GM12878 (cell line): ENCODE measurements around the gene AGO4. TPM values are rescaled to one million over a fixed set of nuclear protein-coding genes. Genes with fewer than 3 reads are reported as not detected.

ENCODE experiments used
- ATAC-seq: fragments of 200-7000 bp; cut with Tn5 transposase; 3 replicates; pipeline ENCODE4 v1.9.1; 2020; ENCODE audit warnings: mild to moderate bottlenecking, moderate library complexity
- BruUV-seq: library from RNA; stranded (reverse); fragments of 400-500 nt; replicated peaks from 2 replicates; lab custom pipeline; 2021; lab: Mats Ljungman, UMichigan
- CTCF ChIA-PET: fragments of 300-600 bp; sonication (Branson Sonifier 250); formaldehyde crosslinking; extraction: SDS; loops from one replicate; lab custom pipeline; 2021; ENCODE audit warnings: inconsistent platforms; lab: Yijun Ruan, JAX
- POLR2A ChIA-PET: fragments of 350-600 bp; formaldehyde crosslinking; extraction: SDS; loops from one replicate; lab custom pipeline; 2021; ENCODE audit warnings: inconsistent platforms; lab: Charles Lee
- RAD21 ChIA-PET: fragments of 300-600 bp; sonication (Branson Sonifier 250); formaldehyde crosslinking; loops from one replicate; lab custom pipeline; 2023; ENCODE audit warnings: antibody characterized with exemption; ENCODE audit not compliant: unreplicated experiment; lab: Charles Lee
- SMC1A ChIA-PET: fragments of 300-600 bp; sonication (Branson Sonifier 250); formaldehyde crosslinking; loops from one replicate; lab custom pipeline; 2023; ENCODE audit not compliant: unreplicated experiment, uncharacterized antibody; lab: Charles Lee
- DNase-seq: peaks from one replicate; pipeline ENCODE4 v3.0.0-alpha.2; 2011; ENCODE audit warnings: low read depth, low spot score
- FAIRE-seq: peaks from 3 replicates; lab custom pipeline; 2011; peaks lifted over from hg19 to GRCh38; lab: Jason Lieb, UNC
- H2AFZ ChIP-seq: 2 replicates; pipeline ENCODE4 v1.6.0; 2011; ENCODE audit warnings: low read depth, low read length, control low read depth; ENCODE audit not compliant: control insufficient read depth
- H3K27ac ChIP-seq: 2 replicates; pipeline ENCODE4 v1.5.1; 2011; ENCODE audit warnings: control low read depth; ENCODE audit not compliant: control insufficient read depth, insufficient read depth
- H3K27me3 ChIP-seq, 2 experiments: replicated peaks in 1 of 2; 2 replicates each; pipeline versions ENCODE4 v1.6.0 to v1.6.1; 2011; ENCODE audit warnings: low read length in 1 of 2; ENCODE audit not compliant: control insufficient read depth in 2 of 2, insufficient read depth in 2 of 2
- H3K36me3 ChIP-seq, 2 experiments: 2 replicates each; pipeline ENCODE4 v1.5.1; 2011; ENCODE audit warnings: low read length in 1 of 2; ENCODE audit not compliant: control insufficient read depth in 2 of 2, insufficient read depth in 2 of 2
- H3K4me1 ChIP-seq: 2 replicates; pipeline ENCODE4 v1.6.1; 2011; ENCODE audit warnings: mild to moderate bottlenecking, low read length, moderate library complexity, mixed read lengths; ENCODE audit not compliant: control insufficient read depth, insufficient read depth
- H3K4me2 ChIP-seq: 2 replicates; pipeline ENCODE4 v1.6.0; 2011; ENCODE audit warnings: control low read depth; ENCODE audit not compliant: control insufficient read depth, insufficient read depth
- H3K4me3 ChIP-seq: fragments of 200-600 bp; sonication (generic); 2 replicates; pipeline ENCODE4 v1.5.1; 2016
- H3K79me2 ChIP-seq: 2 replicates; pipeline ENCODE4 v1.6.0; 2011; ENCODE audit warnings: low read length; ENCODE audit not compliant: control insufficient read depth, insufficient read depth
- H3K9ac ChIP-seq: 2 replicates; pipeline ENCODE4 v1.8.0; 2011; ENCODE audit warnings: low read length, control low read depth, mixed read lengths; ENCODE audit not compliant: control insufficient read depth, insufficient read depth
- H3K9me3 ChIP-seq: replicated peaks from 3 replicates; pipeline ENCODE4 v1.5.1; 2011; ENCODE audit warnings: mild to moderate bottlenecking, low read length; ENCODE audit not compliant: control insufficient read depth, insufficient read depth
- H4K20me1 ChIP-seq: 2 replicates; pipeline ENCODE4 v1.6.0; 2011; ENCODE audit not compliant: control insufficient read depth, insufficient read depth
- CTCF ChIP-seq, 3 experiments: IDR thresholded peaks in 2 of 3; conservative IDR thresholded peaks in 1 of 3; 2 replicates each; pipeline ENCODE4 v1.5.1; 2011; ENCODE audit warnings: low read depth in 3 of 3, low read length in 3 of 3, mild to moderate bottlenecking in 3 of 3, control low read depth in 2 of 3, moderate library complexity in 2 of 3, inconsistent platforms in 1 of 3, mixed read lengths in 1 of 3; ENCODE audit not compliant: control insufficient read depth in 2 of 3, insufficient read depth in 1 of 3; ENCODE audit errors: extremely low read depth in 1 of 3
- HSF1 ChIP-seq: fragments of 150-350 bp; IDR thresholded peaks from 2 replicates; pipeline ENCODE4 v1.6.1; 2014; ENCODE audit warnings: mild to moderate bottlenecking, low read depth, low read length
- RAD21 ChIP-seq: IDR thresholded peaks from 2 replicates; pipeline ENCODE4 v1.6.1; 2011; ENCODE audit warnings: mild to moderate bottlenecking, low read depth, low read length, moderate library complexity; ENCODE audit not compliant: insufficient read depth
- RB1 ChIP-seq: fragments of 450-650 bp; formaldehyde crosslinking; IDR thresholded peaks from 2 replicates; pipeline ENCODE4 v1.6.1; 2017; ENCODE audit warnings: mild to moderate bottlenecking, borderline replicate concordance
- in situ Hi-C: fragments of 300-500 bp; cut with MboI; formaldehyde crosslinking; loops from 9 replicates; pipeline ENCODE4 v1.14.3; 2018; ENCODE audit warnings: mixed read lengths
- intact Hi-C: fragments of 100-400 bp; cut with micrococcal nuclease; formaldehyde crosslinking; loops from one replicate; pipeline ENCODE4 v1.14.2; 2022; ENCODE audit not compliant: unreplicated experiment
- polyA plus RNA-seq, 11 experiments: library from polyadenylated mRNA; depleted of rRNA in 4 of 11; unstranded in 6 of 11; stranded (reverse) in 5 of 11; fragments of >200 nt; fragmentation: Nextera tagmentation in 4 of 11; fragmentation: Illumina TruSeq in 1 of 11; extraction: Ambion mirVana in 4 of 11; extraction: Trizol in 1 of 11; gene quantifications; 1 replicate in 1 of 11; 2 replicates in 10 of 11; pipeline versions ENCODE4 v1.2.1 to v1.2.3, GENCODE V29; 2011 to 2016; ENCODE audit warnings: inconsistent platforms in 2 of 11, missing spikeins in 2 of 11, low read depth in 1 of 11
- total RNA-seq, 4 experiments: library from RNA; depleted of rRNA in 3 of 4; stranded (reverse); fragments of >200 nt in 3 of 4; fragmentation: Illumina TruSeq in 1 of 4; extraction: Trizol in 1 of 4; gene quantifications; 2 replicates each; pipeline versions ENCODE4 v1.2.1 to v1.2.3, GENCODE V29; 2013 to 2021

The AGO4 gene
- total and polyA plus RNA-seq, 10 of the 15 experiments (the other 5 are each of a cell fraction or from before 2014, with no cell fraction given): 1.2 to 7.9 (median 3.2) TPM

GRCh38 chr1:35899941-35900340 is 92.1 kb downstream of the AGO4 start:
- H3K27me3 ChIP-seq: no peaks in the 10 kb centered on the region
- H3K36me3 ChIP-seq: peaks cover 4 to 9% of the 10 kb centered on the region in 2 experiments
- H3K4me1 ChIP-seq: no peaks in the 10 kb centered on the region
- ATAC-seq (peak; percentile 30; the same call in 1 of the 3 replicates), FAIRE-seq (no peak), DNase-seq (no peak)
- no peak overlapping the region for H3K9ac ChIP-seq
- no TSS peak for BruUV-seq
- in situ Hi-C loops: no loop called here
- H3K4me2 ChIP-seq: no peak overlapping the region
- ChIA-PET POLR2A (no interaction called here), RAD21 (no interaction called here), SMC1A (no interaction called here), CTCF (interaction anchor here (1.1 kb wide), 2 partner anchors 18 to 187 kb away, joined by 3 read pairs; no protein-coding TSS in a partner anchor)
- no peak overlapping the region for H2AFZ ChIP-seq
- intact Hi-C loops: no loop called here
- no peaks in the 10 kb centered on the region for H3K79me2 ChIP-seq
- peak in 2 of 3 experiments; percentile 29; a peak in 2 of 6 replicates for TF ChIP-seq CTCF (IDR thresholded peaks at IDR 0.05 in 2 of 3, conservative IDR thresholded peaks at IDR 0.05 in 1 of 3; ENCODE audit: control insufficient read depth in 2 of 3, extremely low read depth in 1 of 3, insufficient read depth in 1 of 3, low read depth in 3 of 3, low read length in 3 of 3)
- TF ChIP-seq RAD21: peak; percentile 43
- no peak for TF ChIP-seq HSF1
- no peak for TF ChIP-seq RB1
- H3K27ac ChIP-seq: no peak overlapping the region
- no peaks in the 10 kb centered on the region for H3K9me3 ChIP-seq
- H3K4me3 ChIP-seq: no peak overlapping the region
- no peaks in the 10 kb centered on the region for H4K20me1 ChIP-seq
